Measurements from ENCODE around the gene SPRR2B.
"Not testable (repeated sequence)": the region's sequence is repeated elsewhere in the genome, so short reads cannot be mapped to it uniquely, and the experiment has no call there.

SPRR2B gene

DNA sequence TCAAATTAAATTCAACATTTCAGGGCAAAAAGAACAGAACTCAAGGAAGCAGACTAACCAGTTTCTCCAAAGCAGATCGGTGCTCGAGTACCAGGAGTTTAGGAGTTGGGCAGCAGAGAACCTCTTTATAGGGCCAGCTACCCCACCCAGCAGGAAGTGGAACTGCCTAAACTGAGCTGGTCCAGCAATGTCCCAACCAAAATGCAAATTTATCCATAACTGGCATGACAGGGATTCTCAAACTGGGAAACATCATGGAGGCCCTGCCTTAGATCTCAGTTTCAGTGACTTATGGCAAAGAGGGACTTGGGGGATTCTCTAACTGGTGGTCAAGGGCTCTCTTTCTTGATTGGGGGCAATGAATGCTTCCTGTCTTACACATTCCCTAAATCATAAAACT lies at the start of gene SPRR2B:
TSS of gene SPRR2B (minus strand) at position 101 of the 400 bp plus-strand sequence. CDS start 772 bp downstream, outside the sequence.
- DNase-seq: no peak

DNA sequence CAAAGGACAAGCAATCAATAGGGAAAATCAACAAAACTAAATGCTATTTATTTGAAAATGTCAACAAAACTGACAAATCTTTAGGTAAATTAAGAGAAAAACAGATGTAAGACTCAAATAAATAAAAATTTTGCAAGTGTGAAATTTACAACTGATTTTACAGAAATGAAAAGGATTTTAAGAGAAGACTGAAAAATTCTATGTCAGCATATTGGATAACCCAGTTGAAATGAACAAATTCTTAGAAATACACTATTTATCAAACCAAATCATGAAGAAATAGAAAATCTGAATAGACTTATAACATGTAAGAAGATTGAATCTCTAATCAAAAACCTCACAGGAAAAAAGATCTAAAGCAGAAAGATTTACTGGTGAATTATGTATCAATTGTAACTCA lies 49.5 kb upstream of the SPRR2B start:
- DNase-seq: no peak

DNA sequence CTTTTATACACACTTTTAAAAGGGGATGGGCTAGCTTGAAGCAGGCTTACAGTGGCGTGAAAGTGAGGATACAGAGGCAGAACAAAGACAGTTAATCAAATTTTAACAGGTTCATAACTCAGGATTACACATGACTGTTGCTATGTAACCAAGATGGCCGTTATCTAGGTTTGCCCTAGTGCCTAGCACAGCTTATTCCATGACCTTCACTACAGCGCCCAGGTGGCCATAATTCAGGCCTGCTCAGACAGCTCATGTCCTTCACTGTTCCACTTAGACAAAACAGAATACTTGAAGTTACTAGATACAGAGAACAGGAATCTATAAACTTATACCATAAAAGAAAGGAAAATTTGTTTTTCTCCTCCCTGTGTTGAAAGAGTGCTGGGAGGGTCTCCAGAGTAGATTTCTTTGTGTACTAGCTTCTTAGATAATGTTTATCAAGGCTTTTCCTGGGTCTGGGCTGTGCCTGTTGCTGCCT lies 48.1 kb upstream of the SPRR2B start:
- no peak for DNase-seq

DNA sequence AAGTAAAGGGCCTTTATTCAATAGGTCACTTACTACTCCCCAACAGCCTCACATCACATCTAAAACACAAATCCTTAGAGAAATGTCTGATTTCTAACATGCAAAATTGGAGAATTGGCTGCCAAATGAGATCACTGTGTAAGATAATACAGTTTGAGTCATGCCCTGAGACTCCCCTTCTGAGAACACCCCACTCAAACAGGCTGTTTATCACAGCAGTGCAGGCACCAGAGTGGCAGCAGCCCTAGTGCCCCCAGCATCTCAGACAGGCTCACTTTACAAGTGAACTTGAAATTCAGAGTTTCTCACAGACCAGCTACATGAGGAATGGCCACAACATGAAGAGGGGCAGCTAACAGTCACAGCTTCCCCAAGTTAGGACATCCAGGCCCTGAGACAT lies 43.9 kb upstream of the SPRR2B start:
- not testable (repeated sequence) for DNase-seq

DNA sequence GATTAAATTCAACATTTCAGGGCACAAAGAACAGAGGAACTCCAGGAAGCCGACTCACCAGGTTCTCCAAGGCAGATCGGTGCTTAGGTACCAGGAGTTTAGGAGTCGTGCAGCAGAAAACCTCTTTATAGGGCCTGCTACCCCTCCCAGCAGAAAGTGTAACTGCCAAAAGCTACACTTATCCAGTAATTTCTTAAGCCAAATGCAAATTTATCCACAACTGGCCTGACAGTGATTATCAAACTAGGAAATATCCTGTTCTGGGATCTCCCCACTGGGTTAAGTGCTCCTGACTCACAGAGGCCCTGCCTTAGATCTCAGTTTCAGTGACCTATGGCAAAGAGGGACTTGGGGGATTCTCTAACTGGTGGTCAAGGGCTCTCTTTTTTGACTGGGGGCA lies 42.0 kb upstream of the SPRR2B start, which contains the start of gene SPRR2F:
TSS of gene SPRR2F (minus strand) at position 101 of the 400 bp plus-strand sequence. CDS start 783 bp downstream, outside the sequence.
- DNase-seq: no peak

DNA sequence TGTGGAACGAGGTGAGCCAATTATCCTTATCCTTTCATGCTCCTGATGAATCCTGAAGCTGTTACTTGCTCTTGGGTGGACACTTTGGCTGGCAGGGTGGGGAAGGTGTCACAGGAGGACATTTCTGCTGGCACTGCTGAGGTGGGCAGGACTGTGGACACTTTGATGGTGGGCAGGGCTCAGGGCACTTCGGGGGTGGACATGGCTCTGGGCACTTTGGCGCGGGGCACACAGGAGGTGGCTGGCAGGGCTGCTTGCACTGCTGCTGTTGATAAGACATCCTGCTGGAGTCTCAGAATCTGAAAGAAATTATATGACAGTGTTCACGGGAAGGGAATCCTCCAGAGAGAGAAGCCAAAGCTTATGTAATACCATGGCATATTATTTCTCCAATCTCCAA lies 41.0 kb upstream of the SPRR2B start:
- DNase-seq: not testable (repeated sequence)

DNA sequence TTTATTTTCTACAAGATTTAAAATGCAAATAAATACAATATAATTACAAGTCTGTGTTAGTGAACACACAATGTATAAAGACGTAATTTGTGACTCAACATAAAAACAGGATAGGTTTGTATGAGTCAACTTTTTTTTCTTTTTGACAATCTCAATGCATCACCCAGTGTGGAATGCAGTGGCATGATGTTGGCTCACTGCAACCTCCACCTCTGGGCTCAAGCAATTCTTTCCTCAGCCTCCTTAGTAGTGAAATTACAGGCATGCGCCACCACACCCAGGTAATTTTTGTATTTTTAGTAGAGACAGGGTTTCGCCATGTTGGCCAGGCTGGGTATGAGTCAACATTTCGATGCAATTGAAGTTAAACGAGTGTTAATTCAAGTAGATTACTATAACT lies 28.8 kb upstream of the SPRR2B start:
- no peak for DNase-seq

DNA sequence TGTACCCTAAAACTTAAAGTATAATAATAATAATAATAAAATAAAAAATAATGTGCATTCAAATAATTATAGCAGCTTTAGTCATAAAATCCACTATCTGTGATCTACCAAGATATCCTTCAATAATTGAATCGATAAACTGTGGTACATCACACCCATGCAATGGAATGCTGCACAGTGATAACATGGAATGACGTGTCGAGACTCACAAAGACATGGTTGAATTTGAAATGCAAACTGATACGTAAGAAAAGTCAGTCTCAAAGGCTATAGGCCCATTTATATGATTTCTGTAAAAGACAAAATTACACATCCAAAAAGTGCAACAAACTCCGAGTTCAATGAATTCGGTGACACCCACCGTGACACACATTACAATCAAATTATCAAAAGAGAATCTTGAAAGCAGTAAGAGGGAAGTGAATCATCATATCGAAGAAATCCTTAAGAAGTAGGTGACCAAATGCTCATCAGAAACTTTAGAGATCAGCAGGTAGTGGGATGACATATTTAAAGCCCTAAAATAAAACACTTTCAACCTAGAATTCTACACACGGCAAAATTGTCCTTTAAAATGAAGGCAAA lies 28.1 kb upstream of the SPRR2B start:
- no peak for DNase-seq

DNA sequence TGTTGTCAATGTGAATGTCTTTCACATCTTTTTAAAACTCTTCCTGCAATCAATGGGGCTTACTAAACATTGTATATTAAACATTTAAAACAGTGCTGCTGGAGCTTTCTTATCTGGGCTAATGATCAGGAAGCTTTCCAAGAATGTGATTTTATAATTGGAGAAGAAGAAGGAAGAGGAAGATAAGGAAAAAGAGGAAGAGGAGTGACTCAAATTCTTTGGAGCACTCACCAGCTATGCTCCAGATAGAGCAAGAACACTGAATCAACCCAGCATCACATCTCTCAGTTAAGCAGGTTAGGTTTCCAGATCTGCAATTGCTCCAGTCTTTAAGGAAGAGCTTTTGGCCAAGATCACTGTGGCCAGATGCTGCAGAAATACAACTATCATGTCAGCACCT lies 24.4 kb upstream of the SPRR2B start:
- no peak for DNase-seq

DNA sequence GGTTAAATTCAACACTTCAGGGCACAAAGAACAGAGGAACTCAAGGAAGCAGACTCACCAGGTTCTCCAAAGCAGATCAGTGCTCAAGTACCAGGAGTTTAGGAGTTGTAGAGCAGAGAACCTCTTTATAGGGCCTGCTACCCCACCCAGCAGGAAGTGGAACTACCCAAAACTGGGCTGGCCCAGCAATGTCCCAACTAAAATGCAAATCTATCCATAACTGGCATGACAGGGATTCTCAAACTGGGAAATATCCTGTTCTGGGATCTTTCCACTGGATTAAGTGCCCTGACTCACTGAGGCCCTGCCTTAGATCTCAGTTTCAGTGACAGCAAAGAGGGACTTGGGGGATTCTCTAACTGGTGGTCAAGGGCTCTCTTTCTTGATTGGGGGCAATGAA lies 23.0 kb upstream of the SPRR2B start, which contains the start of gene SPRR2E:
TSS of gene SPRR2E (minus strand) at position 101 of the 400 bp plus-strand sequence. CDS start 775 bp downstream, outside the sequence.
- DNase-seq: no peak

DNA sequence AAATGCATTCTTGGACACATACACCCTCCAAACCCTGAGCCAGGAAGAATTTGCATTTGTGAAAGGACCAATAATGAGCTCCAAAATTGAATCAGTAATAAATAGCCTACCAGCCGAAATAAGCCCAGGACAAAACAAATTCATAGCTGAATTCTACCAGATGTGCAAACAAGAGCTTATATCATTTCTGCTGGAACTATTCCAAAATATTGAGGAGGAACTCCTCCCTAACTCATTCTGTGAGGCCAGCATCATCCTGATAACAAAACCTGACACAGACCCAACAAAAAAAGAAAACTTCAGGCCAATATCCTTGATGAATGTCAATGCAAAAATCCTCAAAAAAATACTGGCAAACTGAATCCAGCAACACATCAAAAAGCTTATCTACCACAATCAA lies 16.2 kb upstream of the SPRR2B start:
- no peak for DNase-seq

DNA sequence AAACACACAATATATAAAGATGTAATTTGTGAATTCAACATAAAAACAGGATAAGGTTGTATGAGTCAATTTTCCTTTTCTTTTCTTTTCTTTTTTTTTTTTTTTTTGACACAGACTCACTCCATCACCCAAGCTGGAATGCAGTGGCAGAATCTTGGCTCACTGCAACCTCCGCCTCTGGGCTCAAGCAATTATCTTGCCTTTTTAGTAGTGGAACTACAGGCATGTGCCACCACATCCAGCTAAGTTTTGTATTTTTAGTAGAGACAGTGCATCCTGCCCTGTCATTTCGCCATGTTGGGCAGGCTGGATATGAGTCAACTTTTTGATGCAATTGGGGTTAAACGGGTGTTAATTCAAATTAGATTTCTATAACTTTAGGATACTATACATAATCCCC lies 10.3 kb upstream of the SPRR2B start:
- no peak for DNase-seq

DNA sequence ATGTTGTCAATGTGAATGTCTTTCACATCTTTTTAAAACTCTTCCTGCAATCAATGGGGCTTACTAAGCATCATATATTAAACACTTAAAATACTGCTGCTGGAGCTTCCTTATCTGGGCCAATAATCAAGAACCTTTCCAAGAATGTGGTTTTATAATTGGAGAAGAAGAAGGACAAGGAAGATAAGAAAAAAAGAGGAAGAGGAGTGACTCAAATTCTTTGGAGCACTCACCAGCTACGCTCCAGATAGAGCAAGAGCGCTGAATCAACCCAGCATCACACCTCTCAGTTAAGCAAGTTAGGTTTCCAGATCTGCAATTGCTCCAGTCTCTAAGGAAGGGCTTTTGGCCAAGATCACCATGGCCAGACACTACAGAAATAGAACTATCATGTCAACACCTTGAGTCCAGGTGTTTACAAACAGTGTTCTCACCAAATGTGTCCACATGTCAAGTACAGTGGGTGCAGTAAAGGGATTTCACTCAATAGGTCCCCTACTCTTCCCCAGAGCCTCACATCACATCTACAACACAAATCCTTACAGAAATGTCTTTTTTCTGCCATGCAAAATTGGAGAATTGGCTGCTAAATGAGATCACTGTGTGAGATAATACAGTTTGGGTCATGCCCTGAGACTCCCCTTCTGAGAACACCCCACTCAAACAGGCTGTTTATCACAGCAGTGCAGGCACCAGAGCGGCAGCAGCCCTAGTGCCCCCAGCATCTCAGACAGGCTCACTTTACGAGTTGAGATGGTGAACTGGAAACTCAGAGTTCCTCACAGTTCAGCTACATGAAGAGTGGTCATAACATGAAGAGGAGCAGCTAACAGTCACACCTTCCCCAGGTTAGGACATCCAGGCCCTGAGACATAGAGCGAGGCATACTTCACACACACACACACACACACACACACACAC lies 1.7 kb upstream of the SPRR2B start:
- DNase-seq: no peak

DNA sequence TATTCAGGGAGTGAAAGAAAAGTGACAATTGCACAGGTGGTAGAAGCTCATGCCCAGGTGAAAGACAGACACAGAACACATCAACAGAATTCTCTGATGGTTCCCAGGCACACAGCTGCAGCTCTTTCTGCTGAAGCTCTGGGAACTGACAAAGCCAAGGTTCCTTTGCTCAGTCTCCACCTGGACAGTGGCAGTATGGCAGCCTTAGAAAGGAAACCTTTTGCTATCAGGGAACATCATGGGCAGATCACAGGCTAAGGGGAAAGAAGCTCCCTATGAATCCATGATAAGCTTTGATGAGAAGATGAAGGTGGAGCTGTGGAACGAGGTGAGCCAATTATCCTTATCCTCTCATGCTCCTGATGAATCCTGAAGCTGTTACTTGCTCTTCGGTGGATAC lies 1.2 kb downstream of the SPRR2B start:
- no peak for DNase-seq

DNA sequence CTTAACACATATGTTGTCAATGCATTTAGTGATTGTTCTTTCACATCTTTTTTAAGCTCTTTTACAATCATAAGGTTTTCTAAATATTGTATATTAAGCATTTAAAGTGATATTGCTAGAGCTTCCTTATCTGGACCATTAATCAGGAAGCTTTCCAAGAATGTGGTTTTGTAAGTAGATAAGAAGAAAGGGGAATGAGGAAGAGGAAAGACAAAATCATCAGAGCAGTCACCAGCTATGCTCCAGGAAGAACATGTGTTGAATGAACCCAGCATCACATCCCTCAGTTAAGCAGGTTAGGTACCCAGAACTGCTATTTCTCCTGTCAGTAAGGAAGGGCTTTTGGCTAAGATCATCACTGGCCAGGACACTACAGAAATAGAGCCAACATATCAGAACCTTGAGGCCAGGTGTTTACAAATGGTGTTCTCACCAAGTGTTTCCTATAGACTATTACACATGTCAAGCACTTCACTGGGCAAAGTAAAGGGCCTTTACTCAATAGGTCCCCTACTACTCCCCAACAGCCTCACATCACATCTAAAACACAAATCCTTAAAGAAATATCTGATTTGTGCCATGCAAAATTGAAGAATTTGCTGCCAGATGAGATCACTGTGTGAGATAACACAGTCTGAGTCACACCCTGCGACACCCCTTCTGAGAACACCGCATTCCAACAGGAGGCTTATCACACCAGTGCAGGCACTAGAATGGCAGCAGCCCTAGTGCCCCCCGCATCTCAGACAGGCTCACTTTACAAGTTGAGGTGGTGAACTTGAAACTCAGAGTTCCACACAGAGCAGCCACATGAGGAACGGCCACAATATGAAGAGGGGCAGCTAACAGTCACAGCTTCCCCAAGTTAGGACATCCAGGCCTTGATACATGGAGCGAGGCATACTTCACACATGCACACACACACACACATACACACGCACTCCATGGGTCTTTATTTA lies 12.3 kb downstream of the SPRR2B start:
- DNase-seq: no peak

DNA sequence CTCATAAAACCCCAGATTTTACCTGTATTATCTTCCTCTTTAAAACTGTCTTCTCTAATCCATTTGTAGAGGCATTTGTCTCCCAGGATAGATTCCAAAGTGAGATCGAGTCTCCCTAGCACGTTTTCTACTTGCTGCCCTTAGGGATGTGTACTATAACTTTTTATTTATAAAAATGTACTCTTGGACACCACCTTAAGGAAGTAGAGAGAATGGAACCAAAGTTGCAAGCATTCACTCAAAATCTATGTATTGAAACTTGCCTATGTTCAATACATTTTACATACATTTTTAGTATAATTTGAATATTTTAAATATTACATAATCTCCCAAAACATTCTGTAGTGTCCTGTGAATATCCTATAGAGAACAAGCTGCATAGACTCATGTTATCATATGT lies 13.3 kb downstream of the SPRR2B start:
- DNase-seq: no peak

DNA sequence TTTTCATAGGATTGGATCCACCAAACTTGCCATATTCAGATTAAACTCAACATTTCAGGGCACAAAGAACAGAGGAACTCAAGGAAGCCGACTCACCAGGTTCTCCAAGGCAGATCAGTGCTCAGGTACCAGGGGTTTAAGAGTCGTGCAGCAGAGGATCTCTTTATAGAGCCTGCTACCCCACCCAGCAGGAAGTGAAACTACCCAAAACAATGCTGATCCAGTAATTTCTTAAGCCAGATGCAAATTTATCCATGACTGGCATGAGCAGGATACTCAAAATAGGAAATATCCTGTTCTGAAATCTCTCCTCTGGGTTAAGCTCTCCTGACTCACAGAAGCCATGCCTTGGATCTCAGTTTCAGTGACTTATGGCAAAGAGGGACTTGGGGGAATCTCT lies 14.0 kb downstream of the SPRR2B start, which contains the start of gene SPRR2A:
TSS of gene SPRR2A (minus strand) at position 138 of the 400 bp plus-strand sequence. CDS start 777 bp downstream, outside the sequence.
- no peak for DNase-seq

DNA sequence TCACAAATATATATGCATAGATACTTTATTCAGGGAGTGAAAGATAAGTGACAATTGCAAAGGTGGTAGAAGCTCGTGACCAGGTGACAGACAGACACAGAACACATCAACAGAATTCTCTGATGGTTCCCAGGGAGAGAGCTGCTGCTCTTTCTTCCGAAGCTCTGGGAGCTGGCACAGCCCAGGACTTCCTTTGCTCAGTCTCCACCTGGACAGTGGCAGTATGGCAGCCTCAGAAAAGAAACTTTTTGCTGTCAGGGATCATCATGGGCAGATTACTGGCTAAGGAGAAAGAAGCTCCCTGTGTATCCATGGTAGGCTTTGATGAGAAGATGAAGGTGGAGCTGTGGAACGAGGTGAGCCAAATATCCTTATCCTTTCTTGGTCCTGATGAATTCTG lies 15.3 kb downstream of the SPRR2B start:
- not testable (repeated sequence) for DNase-seq

DNA sequence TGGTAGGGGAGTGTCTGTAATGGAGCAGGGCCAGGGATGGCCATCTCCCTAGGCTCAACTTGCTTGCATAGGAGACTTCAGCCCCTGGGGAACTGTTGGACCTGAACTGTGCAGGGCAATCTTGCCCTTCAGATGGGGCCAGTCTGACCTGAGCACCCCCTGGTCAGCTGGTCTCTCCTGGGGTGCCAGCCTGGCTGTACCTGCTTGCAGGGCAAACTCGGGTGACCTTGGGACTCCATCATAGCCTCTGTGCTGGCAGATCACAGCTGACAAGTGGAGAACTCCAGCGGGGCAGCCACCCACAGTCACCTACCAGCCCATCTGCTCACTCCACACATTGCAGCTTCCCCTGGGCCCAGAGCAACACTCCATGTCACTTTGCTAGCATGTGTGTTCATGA lies 22.2 kb downstream of the SPRR2B start:
- no peak for DNase-seq

DNA sequence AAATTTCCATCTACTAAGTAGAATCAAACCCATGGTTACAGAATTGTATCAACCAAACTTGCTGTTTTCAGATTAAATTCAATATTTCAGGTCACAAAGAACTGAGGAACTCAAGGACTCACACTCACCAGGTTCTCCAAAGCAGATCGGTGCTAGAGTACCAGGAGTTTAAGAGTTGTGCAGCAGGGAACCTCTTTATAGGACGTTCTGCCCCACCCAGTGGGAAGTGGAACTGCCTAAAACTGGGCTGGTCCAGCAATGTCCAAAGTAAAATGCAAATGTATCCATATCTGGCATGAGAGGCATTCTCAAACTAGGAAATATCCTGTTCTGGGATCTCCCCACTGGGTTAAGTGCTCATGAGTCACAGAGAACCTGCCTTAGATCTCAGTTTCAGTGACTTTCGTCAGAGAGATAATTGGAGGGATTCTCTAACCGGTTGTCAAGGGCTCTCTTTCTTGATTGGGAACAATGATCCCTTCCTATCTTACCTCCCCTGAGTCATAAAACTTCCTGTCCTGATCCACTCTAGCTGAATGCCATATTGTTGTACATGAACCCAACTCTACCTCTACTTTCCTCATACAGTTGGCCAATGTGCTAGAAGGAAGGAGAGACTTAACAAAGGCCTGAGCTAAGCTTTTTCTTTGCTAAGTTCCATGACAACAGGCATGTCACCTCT lies 30.3 kb downstream of the SPRR2B start, which contains the start of gene SPRR2D:
TSS of gene SPRR2D (minus strand) at position 171 of the 682 bp plus-strand sequence. CDS start 774 bp downstream, outside the sequence.
- DNase-seq: no peak

DNA sequence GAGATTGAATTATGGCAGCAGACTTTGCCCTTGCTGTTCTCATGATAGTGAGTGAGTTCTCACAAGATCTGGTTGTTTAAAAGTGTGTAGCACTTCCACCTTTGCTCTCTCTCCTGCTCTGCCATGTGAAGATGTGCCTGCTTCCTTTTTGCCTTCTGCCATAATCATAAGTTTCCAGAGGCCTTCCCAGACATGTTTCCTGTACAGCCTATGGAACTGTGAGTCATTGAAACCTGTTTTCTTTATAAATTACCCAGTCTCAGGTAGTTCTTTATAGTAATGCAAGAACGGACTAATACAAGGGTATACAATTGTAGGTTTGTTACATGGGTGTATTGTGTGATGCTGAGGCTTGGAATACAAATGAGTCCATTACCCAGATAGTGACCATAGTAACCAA lies 36.2 kb downstream of the SPRR2B start:
- no peak for DNase-seq

All from hippocampal formation (tissue), 2 donors.